ENCODE results near the gene ARHGAP44. TPM values are rescaled to one million over a fixed set of nuclear protein-coding genes. Genes with fewer than 3 reads are reported as not detected.
A peak's percentile ranks its signal among the peaks of the same experiment; 100 is the strongest.

The ARHGAP44 gene
- polyA plus RNA-seq, 3 donors from 2014 or later: 0.13 TPM; not detected in 2

GRCh38 chr17:12998874-12999273 is 209.6 kb downstream of the ARHGAP44 start:
- Mint-ChIP-seq H3K4me1 (peaks cover 0 to 1% of the 10 kb centered on the region in 2 donors), H3K4me3 (no peak overlapping the region), H3K9me3 (no peaks in the 10 kb centered on the region), H3K27me3 (ENCODE audit: low read depth in 3 of 3) (peaks cover 0 to 2% (median 0%) of the 10 kb centered on the region in 3 donors), H3K27ac (no peak overlapping the region), H3K36me3 (peaks cover 13 to 40% (median 15%) of the 10 kb centered on the region in 3 donors)
- DNase-seq: no peak

- Mint-ChIP-seq H3K36me3 (peaks cover 14 to 42% (median 16%) of the 10 kb centered on the region in 3 donors), H3K4me1 (peaks cover 0 to 11% of the 10 kb centered on the region in 2 donors), H3K9me3 (no peaks in the 10 kb centered on the region), H3K4me3 (no peak overlapping the region), H3K27ac (no peak overlapping the region), H3K27me3 (ENCODE audit: low read depth in 3 of 3) (peaks cover 0 to 2% (median 0%) of the 10 kb centered on the region in 3 donors)
- DNase-seq: no peak
Measured at GRCh38 chr17:13000561-13000960, 211.3 kb downstream of the ARHGAP44 start.

- no peak overlapping the region for H3K4me3 Mint-ChIP-seq
- H3K4me1 Mint-ChIP-seq: peaks cover 0 to 11% of the 10 kb centered on the region in 2 donors
- H3K27ac Mint-ChIP-seq: no peak overlapping the region
- H3K36me3 Mint-ChIP-seq: peaks cover 15 to 35% (median 16%) of the 10 kb centered on the region in 3 donors
- H3K9me3 Mint-ChIP-seq: no peaks in the 10 kb centered on the region
- no peaks in the 10 kb centered on the region for H3K27me3 Mint-ChIP-seq (ENCODE audit: low read depth in 3 of 3)
- no peak for DNase-seq
Measured at GRCh38 chr17:13001991-13002615, 212.8 kb downstream of the ARHGAP44 start.

- Mint-ChIP-seq H3K27me3 (ENCODE audit: low read depth in 3 of 3) (no peaks in the 10 kb centered on the region), H3K4me3 (no peak overlapping the region), H3K27ac (no peak overlapping the region), H3K36me3 (peaks cover 12 to 33% (median 15%) of the 10 kb centered on the region in 3 donors), H3K9me3 (no peaks in the 10 kb centered on the region), H3K4me1 (peaks cover 0 to 11% of the 10 kb centered on the region in 2 donors)
- peak; percentile 21 to 45 (median 32) for DNase-seq
Measured at GRCh38 chr17:13002761-13003453, 213.6 kb downstream of the ARHGAP44 start.

GRCh38 chr17:13003454-13003851 is 214.2 kb downstream of the ARHGAP44 start:
- Mint-ChIP-seq H3K27me3 (ENCODE audit: low read depth in 3 of 3) (no peaks in the 10 kb centered on the region), H3K36me3 (peaks cover 11 to 31% (median 12%) of the 10 kb centered on the region in 3 donors), H3K9me3 (no peaks in the 10 kb centered on the region), H3K4me1 (peaks cover 0 to 11% of the 10 kb centered on the region in 2 donors), H3K4me3 (no peak overlapping the region), H3K27ac (peak overlapping the region in 1 of 6 donors; percentile 84)
- DNase-seq: no peak

GRCh38 chr17:13003927-13004326 is 214.6 kb downstream of the ARHGAP44 start:
- peaks cover 0 to 11% of the 10 kb centered on the region in 2 donors for H3K4me1 Mint-ChIP-seq
- peak overlapping the region in 3 of 6 donors; percentile 2 to 84 (median 27) for H3K27ac Mint-ChIP-seq
- H3K4me3 Mint-ChIP-seq: no peak overlapping the region
- no peaks in the 10 kb centered on the region for H3K9me3 Mint-ChIP-seq
- DNase-seq: no peak
- peaks cover 11 to 31% (median 12%) of the 10 kb centered on the region in 3 donors for H3K36me3 Mint-ChIP-seq
- no peaks in the 10 kb centered on the region for H3K27me3 Mint-ChIP-seq (ENCODE audit: low read depth in 3 of 3)

GRCh38 chr17:13004336-13004735 is 215.0 kb downstream of the ARHGAP44 start:
- Mint-ChIP-seq H3K27ac (peak overlapping the region in 2 of 6 donors; percentile 2 to 27), H3K36me3 (peaks cover 11 to 33% (median 12%) of the 10 kb centered on the region in 3 donors)

GRCh38 chr17:13005530-13005929 is 216.2 kb downstream of the ARHGAP44 start:
- no peak for DNase-seq
- Mint-ChIP-seq H3K27ac (no peak overlapping the region), H3K27me3 (ENCODE audit: low read depth in 3 of 3) (no peaks in the 10 kb centered on the region), H3K4me3 (no peak overlapping the region), H3K36me3 (peaks cover 14 to 39% (median 14%) of the 10 kb centered on the region in 3 donors), H3K4me1 (peaks cover 0 to 14% of the 10 kb centered on the region in 2 donors), H3K9me3 (no peaks in the 10 kb centered on the region)

More at GRCh38 chr17:13004336-13004735, 215.0 kb downstream of the ARHGAP44 start:
- DNase-seq: no peak
- Mint-ChIP-seq H3K9me3 (no peaks in the 10 kb centered on the region), H3K4me1 (peaks cover 0 to 11% of the 10 kb centered on the region in 2 donors), H3K4me3 (no peak overlapping the region), H3K27me3 (ENCODE audit: low read depth in 3 of 3) (no peaks in the 10 kb centered on the region)

GRCh38 chr17:13008461-13008860 is 219.2 kb downstream of the ARHGAP44 start:
- Mint-ChIP-seq H3K36me3 (peaks cover 23 to 64% (median 24%) of the 10 kb centered on the region in 3 donors), H3K27ac (no peak overlapping the region), H3K4me3 (no peak overlapping the region), H3K9me3 (no peaks in the 10 kb centered on the region), H3K27me3 (ENCODE audit: low read depth in 3 of 3) (no peaks in the 10 kb centered on the region), H3K4me1 (peaks cover 0 to 30% of the 10 kb centered on the region in 2 donors)
- no peak for DNase-seq

GRCh38 chr17:13010959-13011358 is 221.7 kb downstream of the ARHGAP44 start:
- no peak for DNase-seq
- Mint-ChIP-seq H3K4me3 (no peak overlapping the region), H3K36me3 (peaks cover 31 to 67% (median 36%) of the 10 kb centered on the region in 3 donors), H3K9me3 (no peaks in the 10 kb centered on the region), H3K4me1 (peaks cover 9 to 38% of the 10 kb centered on the region in 2 donors), H3K27ac (no peak overlapping the region), H3K27me3 (ENCODE audit: low read depth in 3 of 3) (no peaks in the 10 kb centered on the region)

GRCh38 chr17:13014801-13015200 is 225.5 kb downstream of the ARHGAP44 start:
- H3K4me1 Mint-ChIP-seq: peaks cover 31 to 68% of the 10 kb centered on the region in 2 donors
- H3K36me3 Mint-ChIP-seq: peaks cover 28 to 58% (median 35%) of the 10 kb centered on the region in 3 donors
- H3K4me3 Mint-ChIP-seq: peak overlapping the region in 2 of 5 donors; percentile 18 to 50
- H3K27ac Mint-ChIP-seq: peak overlapping the region in 4 of 6 donors; percentile 23 to 95 (median 54)
- H3K27me3 Mint-ChIP-seq (ENCODE audit: low read depth in 3 of 3): peaks cover 3 to 5% (median 4%) of the 10 kb centered on the region in 3 donors
- no peak for DNase-seq
- no peaks in the 10 kb centered on the region for H3K9me3 Mint-ChIP-seq

GRCh38 chr17:13016881-13017654 is 227.8 kb downstream of the ARHGAP44 start:
- H3K9me3 Mint-ChIP-seq: no peaks in the 10 kb centered on the region
- peaks cover 17 to 40% (median 30%) of the 10 kb centered on the region in 3 donors for H3K36me3 Mint-ChIP-seq
- H3K4me3 Mint-ChIP-seq: peak overlapping the region; percentile 97 to 99 (median 98)
- no peak for DNase-seq
- H3K4me1 Mint-ChIP-seq: peaks cover 31 to 60% of the 10 kb centered on the region in 2 donors
- peak overlapping the region; percentile 87 to 96 (median 94) for H3K27ac Mint-ChIP-seq
- peaks cover 3 to 5% (median 4%) of the 10 kb centered on the region in 3 donors for H3K27me3 Mint-ChIP-seq (ENCODE audit: low read depth in 3 of 3)

- no peaks in the 10 kb centered on the region for H3K9me3 Mint-ChIP-seq
- H3K4me3 Mint-ChIP-seq: peak within 1 kb of the TSS; percentile 97 to 99 (median 98)
- DNase-seq: peak; percentile 98 to 99 (median 98)
- H3K27ac Mint-ChIP-seq: peak within 1 kb of the TSS; percentile 95 to 97 (median 96)
- H3K36me3 Mint-ChIP-seq: peaks cover 16 to 32% (median 28%) of the 10 kb centered on the region in 3 donors
- H3K27me3 Mint-ChIP-seq (ENCODE audit: low read depth in 3 of 3): peaks cover 3 to 5% (median 4%) of the 10 kb centered on the region in 3 donors
- peaks cover 31 to 54% of the 10 kb centered on the region in 2 donors for H3K4me1 Mint-ChIP-seq
Measured at GRCh38 chr17:13017655-13018459, 228.6 kb downstream of the ARHGAP44 start, which contains the start of gene ELAC2. TSS of gene ELAC2 (minus strand) at chr17:13018027. CDS start at chr17:13017947, 80 bp downstream.

All from immature natural killer cell (primary cell).